ENCODE data around the gene THSD7A. TPM values are rescaled to one million over a fixed set of nuclear protein-coding genes. Genes with fewer than 3 reads are reported as not detected.

Gene THSD7A
- total and polyA plus RNA-seq, 10 of the 15 experiments (the other 5 are each of a cell fraction or from before 2014, with no cell fraction given), result 0.03 to 0.09 (median 0.03) TPM; not detected in 7

DNA sequence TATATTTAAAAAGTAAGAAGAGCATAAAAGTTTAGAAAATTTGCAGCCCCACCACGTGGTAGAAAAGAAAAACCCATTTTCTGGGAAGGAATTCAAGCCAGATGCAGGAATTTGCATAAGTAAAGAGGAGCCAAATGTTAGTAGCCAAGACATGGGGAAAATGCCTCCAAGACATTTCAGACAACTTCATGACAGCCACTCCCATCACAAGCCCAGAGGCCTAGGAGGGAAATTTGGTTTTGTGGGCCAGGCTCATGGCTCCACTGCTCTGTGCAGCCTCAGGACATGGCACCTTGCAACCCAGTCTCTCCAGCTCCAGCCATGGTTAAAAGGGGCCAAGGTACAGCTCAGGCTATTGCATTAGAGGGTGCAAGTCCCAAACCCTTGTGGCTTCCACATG is 411.9 kb downstream of the THSD7A start:
- intact Hi-C loops (cut with micrococcal nuclease; ENCODE audit: unreplicated experiment), result no loop called here
- no peaks in the 10 kb centered on the region; the same call in 2 of the 3 replicates for H3K9me3 ChIP-seq (replicated peaks; ENCODE audit: control insufficient read depth, insufficient read depth, low read length)
- no peak overlapping the region for H2AFZ ChIP-seq (ENCODE audit: control insufficient read depth, low read depth, low read length)
- H3K79me2 ChIP-seq (ENCODE audit: control insufficient read depth, insufficient read depth, low read length), result no peaks in the 10 kb centered on the region
- H3K4me3 ChIP-seq, result no peak overlapping the region
- H3K4me1 ChIP-seq (ENCODE audit: control insufficient read depth, insufficient read depth, low read length), result no peaks in the 10 kb centered on the region
- ChIA-PET POLR2A (no interaction called here), CTCF (interaction anchor here (1.5 kb wide), 1 partner anchor 14 kb away, joined by 4 read pairs; no protein-coding TSS in a partner anchor), RAD21 (ENCODE audit: unreplicated experiment) (no interaction called here), SMC1A (ENCODE audit: uncharacterized antibody, unreplicated experiment) (interaction anchor here (0.6 kb wide), 1 partner anchor 30 kb away, joined by 4 read pairs; no protein-coding TSS in a partner anchor)
- ATAC-seq (no peak), FAIRE-seq (no peak), DNase-seq (ENCODE audit: low read depth, low spot score) (no peak)
- no TSS peak for BruUV-seq (replicated peaks)
- H4K20me1 ChIP-seq (ENCODE audit: control insufficient read depth, insufficient read depth), result no peaks in the 10 kb centered on the region
- no peak overlapping the region for H3K4me2 ChIP-seq (ENCODE audit: control insufficient read depth, insufficient read depth)
- 0% methylated on average over 1 of the region's 1 CpG for WGBS (ENCODE audit: insufficient coverage, insufficient replicate concordance, low lambda C conversion rate, missing lambda C conversion rate)
- no peak overlapping the region for H3K27ac ChIP-seq (ENCODE audit: control insufficient read depth, insufficient read depth)
- in situ Hi-C loops (cut with MboI), result no loop called here
- no peaks in the 10 kb centered on the region for H3K36me3 ChIP-seq (ENCODE audit: control insufficient read depth in 2 of 2, insufficient read depth in 2 of 2, low read length in 1 of 2)
- no peak overlapping the region for H3K9ac ChIP-seq (ENCODE audit: control insufficient read depth, insufficient read depth, low read length)
- no peak for TF ChIP-seq SREBF2 (IDR thresholded peaks at IDR 0.05; ENCODE audit: low read length)
- no peak for TF ChIP-seq ZSCAN29 (IDR thresholded peaks at IDR 0.05)
- TF ChIP-seq NFIC (IDR thresholded peaks at IDR 0.05; ENCODE audit: low read depth, low read length), result no peak
- TF ChIP-seq NR2C2 (IDR thresholded peaks at IDR 0.05; ENCODE audit: borderline replicate concordance, control insufficient read depth, insufficient read length, low read depth), result no peak
- no peak for TF ChIP-seq CHD4 (IDR thresholded peaks at IDR 0.05)
- TF ChIP-seq, protein P1, sequence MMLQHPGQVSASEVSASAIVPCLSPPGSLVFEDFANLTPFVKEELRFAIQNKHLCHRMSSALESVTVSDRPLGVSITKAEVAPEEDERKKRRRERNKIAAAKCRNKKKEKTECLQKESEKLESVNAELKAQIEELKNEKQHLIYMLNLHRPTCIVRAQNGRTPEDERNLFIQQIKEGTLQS (IDR thresholded peaks at IDR 0.05; ENCODE audit: borderline replicate concordance, extremely low read depth, low read depth, low read length), result no peak
- TF ChIP-seq RFX5 (IDR thresholded peaks at IDR 0.05; ENCODE audit: low read depth, low read length), result no peak
- no peaks in the 10 kb centered on the region for H3K27me3 ChIP-seq (replicated peaks in 1 of 2; ENCODE audit: control insufficient read depth in 2 of 2, insufficient read depth in 2 of 2, low read length in 1 of 2)
